Measurements from ENCODE around the gene IFRD2.
A peak's percentile ranks its signal among the peaks of the same experiment; 100 is the strongest.
"Not testable (repeated sequence)": the region's sequence is repeated elsewhere in the genome, so short reads cannot be mapped to it uniquely, and the experiment has no call there.

IFRD2 gene

DNA sequence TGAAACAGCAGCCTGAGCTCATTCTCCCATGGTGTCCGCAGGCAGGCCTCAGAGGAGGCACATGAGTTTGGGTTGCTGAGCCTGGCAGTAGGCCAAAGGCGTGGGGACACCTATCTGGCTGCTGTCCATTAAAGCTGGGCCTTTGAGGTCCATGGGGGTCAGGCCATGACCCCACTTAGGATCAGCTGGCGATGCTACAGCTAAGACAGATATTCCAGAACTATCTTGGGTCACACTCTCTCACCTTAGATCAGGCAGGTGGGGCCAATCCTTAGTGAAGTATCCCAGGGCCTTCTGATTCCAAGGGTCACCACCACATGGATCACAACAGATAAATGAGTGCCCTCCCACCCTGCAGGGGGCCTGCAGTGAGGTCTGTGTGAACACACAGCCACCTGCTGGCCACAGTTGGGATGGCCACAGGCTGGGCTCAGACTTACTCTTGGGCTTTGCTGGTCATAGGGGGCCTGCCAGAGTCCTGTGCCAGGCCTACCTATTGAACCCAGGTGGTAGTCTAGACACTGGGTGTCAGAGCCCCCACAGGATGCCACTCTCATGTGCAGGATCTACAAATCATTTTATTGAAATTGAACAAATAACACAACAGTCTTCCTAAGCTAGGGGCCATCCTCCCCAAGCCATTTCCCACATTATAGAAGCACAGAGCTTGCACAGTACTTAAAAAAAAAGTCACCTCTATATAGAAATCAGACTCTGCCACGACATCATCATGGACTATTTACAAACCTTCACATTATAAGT, 32.3 kb upstream of the IFRD2 start:
- DNase-seq, result peak; percentile 71

- no peak for DNase-seq
Measured at GRCh38 chr3:50323614-50324199, 31.5 kb upstream of the IFRD2 start.

- no peak for DNase-seq
Measured at GRCh38 chr3:50323092-50323600, 30.9 kb upstream of the IFRD2 start.

GRCh38 chr3:50322386-50323091, 30.3 kb upstream of the IFRD2 start, which contains the start of gene HYAL2:
TSS of gene HYAL2 (minus strand) at chr3:50322745. CDS start at chr3:50320489, 2,256 bp downstream.
- no peak for DNase-seq

DNA sequence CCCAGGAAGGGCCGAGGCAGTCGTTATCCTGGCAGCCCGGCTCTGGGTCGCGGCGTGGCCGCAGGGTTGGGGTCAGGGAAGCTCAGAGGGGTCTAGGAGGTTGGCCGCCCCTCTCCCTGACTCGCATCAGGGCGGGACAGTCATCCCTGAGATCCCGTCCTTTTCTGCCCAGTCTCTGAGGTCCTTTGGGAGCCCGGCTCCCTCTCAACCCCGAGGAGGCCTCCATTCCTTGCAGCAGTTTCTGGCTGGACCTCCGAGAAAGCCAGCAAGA, 29.8 kb upstream of the IFRD2 start:
- no peak for DNase-seq

DNA sequence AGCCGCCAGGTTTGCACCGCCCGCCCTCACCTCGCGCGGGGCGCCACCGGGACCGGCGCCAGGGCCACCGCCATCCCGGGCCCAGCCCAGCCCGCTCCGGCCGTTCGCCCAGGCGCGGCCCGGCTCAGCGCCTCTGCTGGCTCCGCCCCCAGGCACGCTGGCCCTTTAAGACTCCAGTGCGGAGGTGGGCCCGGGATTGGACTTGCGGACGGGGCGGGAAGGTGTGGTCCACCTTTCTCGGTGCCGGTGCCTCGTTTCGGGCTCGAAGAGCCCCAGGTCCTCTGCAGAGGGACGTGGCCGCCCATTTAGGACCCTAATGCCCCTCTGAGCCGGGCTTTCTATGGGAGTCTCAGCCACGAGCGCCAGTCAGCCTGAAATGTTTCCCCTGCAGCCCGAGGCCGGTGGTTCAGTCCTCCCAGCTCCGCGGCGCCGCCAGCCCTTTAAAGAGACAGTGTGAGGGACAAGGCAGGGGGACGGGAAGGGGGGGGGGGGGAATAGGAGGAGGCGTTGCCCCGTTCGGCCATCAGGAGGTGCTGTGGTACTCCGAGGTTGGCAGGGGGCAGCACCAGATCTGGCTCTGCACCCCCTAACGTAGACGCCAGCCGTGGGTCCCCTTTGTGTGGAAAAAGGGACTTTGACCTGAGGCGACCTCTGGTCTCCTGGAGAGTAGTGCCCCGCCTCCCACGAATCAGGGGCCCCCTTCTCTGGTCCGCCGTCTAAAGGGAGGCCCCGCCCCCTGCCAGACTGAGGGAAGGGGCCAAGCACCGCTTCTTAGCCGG, 29.3 kb upstream of the IFRD2 start:
- peak; percentile 86 for DNase-seq

DNA sequence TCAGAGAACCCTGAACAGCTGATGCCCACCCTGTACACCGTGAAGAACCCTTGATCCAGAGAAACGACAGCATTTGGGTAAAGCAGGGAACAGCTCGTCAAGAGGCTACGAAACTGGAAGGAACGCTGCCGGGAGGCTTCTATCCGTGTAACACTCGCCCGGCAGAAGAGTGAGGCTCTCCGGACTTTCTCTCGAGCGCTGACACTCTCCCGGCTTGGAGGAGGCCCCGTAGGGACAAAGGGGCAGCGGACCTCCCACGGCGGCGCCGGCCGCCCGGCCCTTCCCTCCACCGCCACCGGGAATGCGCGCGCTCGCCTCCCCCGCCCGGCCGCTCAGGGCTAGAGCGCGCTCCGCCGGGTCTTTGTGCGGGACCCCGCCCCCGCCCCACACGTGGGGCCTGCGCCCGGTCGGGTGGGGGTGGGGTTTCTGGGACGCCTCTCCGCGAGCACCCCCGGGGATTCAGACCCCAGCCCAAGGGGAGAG, 28.7 kb upstream of the IFRD2 start:
- peak; percentile 73 for DNase-seq

DNA sequence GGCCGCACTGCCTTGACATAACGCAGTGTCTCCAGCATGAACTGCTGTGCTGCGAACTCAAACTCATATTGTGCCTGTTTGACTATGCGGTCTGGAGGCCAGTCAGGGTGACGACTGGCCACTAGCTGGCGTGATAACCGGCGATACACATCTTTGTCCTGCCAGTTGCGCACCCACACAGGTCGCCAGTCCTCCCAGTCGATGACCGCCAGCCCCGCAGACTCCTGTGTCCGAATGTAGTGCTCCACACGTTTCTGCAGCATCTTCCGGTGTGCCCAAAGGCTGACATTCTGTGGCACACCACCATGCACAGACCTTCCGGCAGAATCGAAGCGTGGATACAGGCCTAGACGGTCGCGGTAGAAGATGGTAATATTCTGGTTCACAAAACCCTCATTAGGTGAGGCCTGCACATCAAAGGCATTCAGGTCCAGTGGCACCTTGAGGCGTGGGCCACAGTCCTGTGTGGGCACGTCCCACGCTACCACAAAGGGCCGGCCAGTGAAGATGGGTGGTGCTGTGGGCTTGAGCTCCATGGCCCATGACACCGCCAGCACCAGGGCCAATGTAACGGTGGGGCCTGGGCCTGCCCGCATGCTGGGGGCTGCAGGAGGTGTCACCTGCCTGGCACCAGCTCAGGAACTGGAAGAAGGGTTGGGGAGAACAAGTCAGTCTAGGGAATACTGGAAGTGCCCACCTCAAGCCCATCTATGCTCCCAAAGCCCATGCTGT, 27.8 kb upstream of the IFRD2 start:
- DNase-seq, result no peak

- DNase-seq, result no peak
Measured at GRCh38 chr3:50319181-50319893, 27.1 kb upstream of the IFRD2 start.

DNA sequence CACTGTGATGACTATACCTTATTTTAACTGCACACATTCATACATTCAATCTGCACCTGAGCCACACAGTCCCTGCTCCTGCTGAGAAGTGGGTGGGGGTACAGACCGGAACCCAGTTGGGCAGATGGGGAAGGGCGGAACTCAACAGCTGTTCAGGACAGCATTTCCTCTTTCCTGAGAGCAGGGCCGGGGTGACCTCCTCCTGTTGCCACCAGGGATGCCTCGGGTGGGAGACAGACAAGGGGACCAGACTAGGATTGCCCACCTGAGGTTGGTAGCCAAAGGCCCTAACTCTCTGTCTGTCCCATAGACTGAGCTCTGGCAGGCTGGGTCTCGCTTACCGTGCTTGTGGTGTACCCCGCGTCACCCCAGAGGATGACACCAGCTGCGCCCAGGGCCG, 26.4 kb upstream of the IFRD2 start:
- no peak for DNase-seq

- DNase-seq, result no peak
Measured at GRCh38 chr3:50318163-50318562, 25.9 kb upstream of the IFRD2 start.

- DNase-seq, result no peak
Measured at GRCh38 chr3:50317300-50317699, 25.1 kb upstream of the IFRD2 start.

DNA sequence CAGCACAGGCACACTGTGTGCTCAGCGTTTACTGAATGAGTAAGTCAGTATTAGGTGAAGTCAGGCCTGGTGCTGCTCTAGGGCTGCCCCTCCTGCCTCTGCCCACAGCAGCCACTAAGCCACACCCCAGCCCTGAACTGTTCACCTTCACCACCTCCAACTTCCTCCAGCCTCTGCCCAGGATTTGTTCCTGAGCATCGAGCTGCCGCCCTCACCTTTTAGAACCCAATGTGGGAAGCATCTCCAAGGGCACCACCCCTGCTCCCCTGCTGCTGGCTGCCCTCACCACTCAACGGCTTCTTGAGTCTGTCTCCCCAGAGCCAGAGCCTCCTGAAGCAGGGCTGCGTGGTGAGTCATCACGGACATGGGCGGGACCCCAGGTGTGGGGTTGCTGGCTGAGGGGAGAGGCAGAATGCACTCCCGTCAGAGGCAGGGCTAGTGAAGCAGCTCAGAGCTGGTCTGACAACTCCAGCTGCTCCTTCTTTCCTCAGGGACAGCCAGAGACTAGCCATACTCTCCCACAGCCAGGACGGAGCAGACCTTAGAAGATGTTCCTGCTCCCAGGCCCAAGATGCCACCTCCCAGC, 24.5 kb upstream of the IFRD2 start:
- peak; percentile 53 for DNase-seq

- no peak for DNase-seq
Measured at GRCh38 chr3:50314816-50315215, 22.6 kb upstream of the IFRD2 start.

- no peak for DNase-seq
Measured at GRCh38 chr3:50314342-50314741, 22.1 kb upstream of the IFRD2 start.

DNA sequence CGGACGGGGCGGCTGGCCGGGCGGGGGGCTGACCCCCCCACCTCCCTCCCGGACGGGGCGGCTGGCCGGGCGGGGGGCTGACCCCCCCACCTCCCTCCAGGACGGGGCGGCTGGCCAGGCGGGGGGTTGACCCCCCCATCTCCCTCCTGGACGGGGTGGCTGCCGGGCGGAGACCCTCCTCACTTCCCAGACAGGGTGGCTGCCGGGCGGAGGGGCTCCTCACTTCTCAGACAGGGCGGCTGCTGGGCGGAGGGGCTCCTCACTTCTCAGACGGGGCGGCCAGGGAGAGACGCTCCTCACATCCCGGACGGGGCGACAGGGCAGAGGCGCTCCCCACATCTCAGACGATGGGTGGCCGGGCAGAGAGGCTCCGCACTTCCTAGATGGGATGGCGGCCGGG, 19.8 kb upstream of the IFRD2 start:
- DNase-seq, result not testable (repeated sequence)

- no peak for DNase-seq
Measured at GRCh38 chr3:50304601-50305000, 12.4 kb upstream of the IFRD2 start.

DNA sequence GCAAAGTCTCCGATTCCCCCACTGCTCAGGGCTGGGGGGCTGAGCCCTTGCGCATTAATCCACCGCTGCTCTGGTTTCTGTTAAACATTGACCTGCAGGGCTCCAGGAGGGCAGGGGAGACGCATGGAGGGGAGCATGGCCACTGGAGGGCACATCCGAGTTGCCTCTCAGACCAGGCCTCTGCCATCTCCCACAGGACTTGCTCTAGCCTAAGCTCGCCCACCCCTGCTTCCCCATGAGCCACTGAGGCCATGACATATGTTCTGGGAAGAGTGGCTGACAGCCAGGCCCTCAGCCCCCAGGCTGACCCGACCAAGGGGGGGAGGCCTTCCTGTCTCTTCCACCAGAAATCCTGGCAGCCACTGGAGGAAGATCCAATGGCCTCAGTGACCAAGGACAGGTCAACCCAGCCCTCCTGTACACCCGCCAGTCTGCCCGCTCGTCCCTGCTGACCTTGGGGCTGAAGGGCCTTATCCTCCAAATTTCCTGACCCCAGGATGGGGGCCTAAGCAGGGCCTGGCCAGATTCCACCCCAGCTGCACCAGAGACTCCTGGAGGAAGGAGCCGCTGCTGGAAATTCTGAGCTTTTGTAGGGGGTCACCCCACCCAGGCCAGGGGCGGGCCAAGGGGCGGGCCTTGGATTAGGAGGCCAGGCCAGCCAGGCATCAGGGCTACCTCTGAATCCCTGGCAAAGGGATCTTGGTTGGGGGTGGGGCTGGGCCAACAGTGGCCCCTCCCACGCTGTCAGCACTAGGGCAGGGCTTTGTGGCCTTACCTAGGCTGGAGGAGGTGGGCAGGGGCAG, 11.0 kb upstream of the IFRD2 start, which contains the start of gene HYAL1:
TSS of gene HYAL1 (minus strand) at position 562 of the 803 bp plus-strand sequence. CDS start 618 bp downstream, outside the sequence.
- no peak for DNase-seq

DNA sequence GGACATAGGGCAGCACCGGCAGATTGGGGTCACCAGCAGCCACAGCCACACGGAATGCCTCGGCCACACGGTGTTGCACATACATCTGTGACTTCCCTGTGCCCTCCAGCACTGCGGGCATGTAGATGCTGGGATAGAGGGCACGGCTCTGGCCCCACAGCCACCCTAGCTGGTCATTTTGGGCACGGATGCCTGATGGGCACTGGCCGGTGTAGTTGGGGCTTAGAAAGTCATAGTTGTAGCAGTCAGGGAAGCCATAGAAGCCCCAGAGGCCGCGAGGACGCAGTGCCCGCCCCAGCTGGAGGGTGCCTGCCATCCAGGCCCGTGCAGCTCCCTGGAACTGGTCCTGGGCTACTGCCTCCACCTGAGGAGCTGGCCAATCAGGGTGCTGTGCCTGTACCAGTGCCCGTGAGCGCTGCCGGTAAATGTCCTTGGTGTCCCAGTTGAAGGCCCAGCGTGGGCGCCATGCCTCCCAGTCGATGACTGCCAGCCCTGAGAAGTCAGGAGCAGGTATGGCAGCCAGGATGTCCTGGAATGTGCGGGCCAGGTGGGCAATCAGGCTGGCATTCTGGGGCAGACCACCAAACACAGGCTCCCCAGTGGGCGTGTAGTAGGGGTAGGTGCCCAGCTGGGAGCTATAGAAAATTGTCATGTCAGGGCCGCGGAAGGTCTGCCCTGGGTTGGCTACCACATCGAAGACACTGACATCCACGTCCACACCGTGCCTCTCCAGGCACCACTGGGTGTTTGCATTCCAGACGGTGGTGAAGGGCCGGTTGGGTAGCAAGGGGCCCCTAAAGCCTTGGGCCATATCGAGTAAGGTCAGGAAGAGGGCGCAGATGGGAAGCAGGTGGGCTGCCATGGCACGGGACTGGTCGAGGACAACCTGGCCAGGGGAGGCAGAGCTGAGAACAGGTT, 10.1 kb upstream of the IFRD2 start:
- DNase-seq, result no peak

All from activated naive CD4-positive, alpha-beta T cell treated with anti-CD3 and anti-CD28 coated beads, Interleukin-2, amount 50 U/mL, for 16 hours (primary cell).